ENCODE measurements around the gene TUBB6. TPM values are rescaled to one million over a fixed set of nuclear protein-coding genes. Genes with fewer than 3 reads are reported as not detected.

TUBB6 gene
- total RNA-seq, 1 experiment from 2014 or later = 33.5 TPM

DNA sequence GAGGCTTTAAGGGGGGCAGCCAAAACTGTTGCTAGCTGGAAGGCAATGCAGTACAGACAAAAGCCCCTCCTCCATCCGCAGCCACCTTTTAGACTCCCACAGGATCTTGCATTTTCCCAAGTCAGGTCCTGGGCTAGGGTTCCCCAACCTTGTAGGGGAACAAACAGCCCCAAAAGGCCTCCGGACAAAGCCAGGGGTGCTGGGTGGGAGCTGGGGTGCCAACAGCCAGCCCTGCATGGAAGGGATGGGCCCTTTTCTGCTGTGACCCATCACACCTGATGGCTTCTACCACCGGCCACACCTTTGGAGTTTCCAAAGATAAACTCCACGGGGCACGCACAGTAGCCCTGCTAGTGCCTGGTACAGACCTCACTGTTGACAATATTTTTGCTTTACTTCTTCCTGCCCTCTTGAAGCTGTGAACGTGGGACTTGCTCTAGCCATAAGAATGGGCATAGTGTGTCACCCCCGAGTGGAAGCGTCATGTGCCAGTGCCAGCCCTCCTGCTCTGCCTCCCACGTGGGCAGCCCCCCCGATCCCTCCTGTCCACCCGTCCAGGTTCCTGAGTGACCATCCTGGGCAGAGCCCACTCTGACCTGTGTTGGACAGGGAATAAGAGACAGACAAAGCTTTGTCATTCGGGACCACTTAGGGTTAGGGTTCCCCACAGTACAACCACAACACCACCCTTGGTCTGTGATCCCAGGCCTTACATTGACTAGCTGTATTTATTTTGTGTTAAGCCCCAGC, 18.8 kb downstream of the TUBB6 start:
- in situ Hi-C loops (cut with HindIII; ENCODE audit: low pct_unique_long_range_greater_than_20kb, low sequenced_read_pairs) = no loop called here
- DNase-seq (ENCODE audit: low read depth, low spot score) = no peak

DNA sequence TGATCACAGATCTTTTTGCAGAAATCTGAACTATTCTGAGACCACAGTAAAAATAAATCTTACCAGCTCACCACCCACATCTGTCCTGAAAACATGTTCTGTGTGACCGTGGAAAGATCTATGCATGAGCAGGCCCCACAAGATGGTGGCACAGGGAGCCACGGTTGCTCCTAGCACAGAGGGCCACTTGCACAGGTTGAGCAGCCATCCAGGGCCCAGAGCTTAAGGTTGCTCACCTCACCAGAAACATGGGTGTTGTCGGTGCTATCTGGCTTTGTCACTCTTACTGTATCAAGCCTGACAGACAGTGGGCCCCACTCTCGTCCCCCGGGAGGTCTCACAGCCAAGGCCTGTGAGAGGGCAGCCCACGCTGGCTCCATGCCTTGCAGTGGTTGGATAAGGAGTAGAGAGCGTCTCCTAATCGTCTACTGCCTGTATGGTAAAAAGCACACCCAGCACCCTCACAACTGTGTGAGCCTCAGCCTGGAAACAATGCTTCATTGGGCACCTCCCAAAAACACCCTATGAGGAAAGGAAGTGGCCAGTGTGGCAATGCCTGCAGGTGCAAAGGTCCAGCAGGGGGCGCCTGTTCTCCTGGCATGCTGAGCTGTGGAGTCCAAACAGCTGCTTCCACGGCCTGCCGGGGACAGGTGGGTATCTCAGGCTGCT, 19.6 kb downstream of the TUBB6 start:
- peak; percentile 87 for DNase-seq (ENCODE audit: low read depth, low spot score)
- in situ Hi-C loops (cut with HindIII; ENCODE audit: low pct_unique_long_range_greater_than_20kb, low sequenced_read_pairs) = no loop called here

DNA sequence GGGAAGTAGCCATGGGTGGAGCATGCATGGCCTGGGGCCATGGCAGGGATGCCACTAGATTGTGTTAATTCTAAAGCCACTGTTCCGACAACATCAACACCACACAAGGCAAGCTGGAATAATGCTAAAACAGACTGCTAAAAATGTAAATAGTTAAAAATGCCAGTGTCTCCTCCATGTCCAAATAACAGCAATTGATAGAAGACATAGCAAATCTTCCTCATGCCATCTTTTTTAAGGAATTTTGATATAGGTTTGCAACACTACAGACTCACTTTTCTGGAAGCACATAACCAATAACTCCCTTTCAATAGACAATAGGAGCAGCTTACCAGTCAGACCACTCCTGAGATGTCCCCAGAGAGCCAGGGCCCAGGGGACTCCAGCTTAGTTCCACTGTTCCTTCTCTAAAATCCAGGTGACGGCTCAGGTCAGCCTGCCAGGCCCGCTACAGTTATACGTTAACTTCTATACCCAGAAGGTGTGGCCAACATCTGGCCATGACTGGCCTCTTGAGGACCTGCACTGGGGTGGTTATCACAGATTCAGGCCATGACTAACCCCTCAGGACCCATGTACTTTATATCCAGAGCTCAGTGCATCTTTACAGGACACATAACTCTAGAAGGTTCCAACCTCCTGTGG, 20.3 kb downstream of the TUBB6 start:
- in situ Hi-C loops (cut with HindIII; ENCODE audit: low pct_unique_long_range_greater_than_20kb, low sequenced_read_pairs) = no loop called here
- DNase-seq (ENCODE audit: low read depth, low spot score) = no peak

DNA sequence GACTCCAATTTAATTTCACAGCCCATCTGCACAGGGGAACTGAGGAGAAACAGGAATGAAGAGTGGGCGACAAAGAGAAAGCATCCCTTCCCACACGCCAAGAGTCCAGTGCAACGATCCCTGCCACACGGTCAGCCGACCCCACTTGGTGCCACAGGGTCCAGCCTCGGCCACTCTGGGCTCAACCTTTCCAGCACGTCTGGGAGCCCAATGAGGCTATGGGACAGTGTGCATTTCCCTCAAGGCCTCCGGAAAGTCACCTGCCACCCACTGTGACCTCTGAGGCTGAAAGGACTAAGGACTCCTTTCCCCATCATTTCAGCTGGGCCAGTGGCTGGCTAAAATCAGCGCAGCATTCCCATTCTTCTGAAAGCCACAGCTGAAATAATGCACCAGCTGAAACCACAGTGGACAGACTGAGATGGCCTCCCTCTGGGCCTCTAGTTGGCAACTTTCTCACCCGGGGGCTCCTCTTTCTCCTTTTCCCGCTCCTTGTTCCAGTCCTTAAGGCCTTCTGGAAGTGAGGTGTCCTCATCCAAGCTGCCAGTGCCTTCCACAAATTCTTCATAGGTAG, 21.2 kb downstream of the TUBB6 start:
- DNase-seq (ENCODE audit: low read depth, low spot score) = no peak
- in situ Hi-C loops (cut with HindIII; ENCODE audit: low pct_unique_long_range_greater_than_20kb, low sequenced_read_pairs) = no loop called here

DNA sequence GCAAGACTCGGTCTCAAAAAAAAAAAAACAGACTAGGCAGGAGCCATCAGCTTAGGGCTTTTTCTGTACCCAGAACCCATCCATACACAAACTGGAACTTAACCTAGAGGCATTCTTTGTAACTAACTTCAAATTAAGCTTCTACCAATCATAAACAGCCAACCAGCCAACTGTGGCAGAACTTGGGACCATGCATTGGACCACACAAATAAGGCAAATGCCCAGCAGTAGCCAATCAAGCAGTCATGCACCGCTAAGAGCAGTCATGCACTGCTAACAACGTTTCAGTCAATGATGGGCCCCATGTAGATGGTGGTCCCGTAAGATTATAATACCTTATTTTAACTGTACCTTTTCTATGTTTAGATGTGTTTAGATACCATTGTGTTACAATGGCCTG, 22.7 kb downstream of the TUBB6 start:
- DNase-seq (ENCODE audit: low read depth, low spot score) = no peak
- in situ Hi-C loops (cut with HindIII; ENCODE audit: low pct_unique_long_range_greater_than_20kb, low sequenced_read_pairs) = no loop called here

DNA sequence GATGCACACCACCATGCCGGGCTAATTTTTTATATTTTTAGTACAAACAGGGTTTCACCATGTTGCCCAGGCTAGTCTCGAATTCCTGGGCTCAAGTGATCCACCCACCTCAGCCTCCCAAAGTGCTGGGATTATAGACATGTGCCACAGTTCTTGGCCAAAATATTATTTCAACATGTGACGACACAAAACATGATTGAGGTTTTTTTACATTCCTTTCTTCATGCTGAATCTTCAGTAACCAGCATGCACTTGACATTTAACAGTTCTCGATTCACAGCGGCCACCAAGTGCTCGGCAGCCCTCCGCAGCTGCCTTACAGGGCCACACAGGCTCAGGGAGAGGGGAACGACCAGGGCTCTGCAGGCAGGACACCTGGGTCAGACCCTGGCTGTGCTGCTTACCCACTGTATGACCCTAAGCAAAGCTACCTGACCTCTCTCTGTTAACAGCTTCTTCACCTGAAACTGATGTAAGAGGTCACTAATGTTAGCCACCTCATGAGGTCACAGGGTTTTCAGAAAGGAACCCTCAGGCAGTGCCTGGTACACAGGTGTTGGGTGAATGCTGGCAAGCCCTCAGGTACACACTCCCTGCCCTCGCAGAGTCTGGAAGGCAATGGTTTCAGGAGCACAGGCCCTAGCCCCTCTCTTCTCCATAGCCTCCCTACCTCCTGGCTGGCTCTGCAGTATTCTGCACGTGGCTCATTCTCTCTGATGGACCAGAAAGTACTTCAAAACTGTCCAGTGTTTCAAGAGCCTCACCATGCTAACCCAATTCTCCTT, 25.7 kb downstream of the TUBB6 start:
- in situ Hi-C loops (cut with HindIII; ENCODE audit: low pct_unique_long_range_greater_than_20kb, low sequenced_read_pairs) = no loop called here

DNA sequence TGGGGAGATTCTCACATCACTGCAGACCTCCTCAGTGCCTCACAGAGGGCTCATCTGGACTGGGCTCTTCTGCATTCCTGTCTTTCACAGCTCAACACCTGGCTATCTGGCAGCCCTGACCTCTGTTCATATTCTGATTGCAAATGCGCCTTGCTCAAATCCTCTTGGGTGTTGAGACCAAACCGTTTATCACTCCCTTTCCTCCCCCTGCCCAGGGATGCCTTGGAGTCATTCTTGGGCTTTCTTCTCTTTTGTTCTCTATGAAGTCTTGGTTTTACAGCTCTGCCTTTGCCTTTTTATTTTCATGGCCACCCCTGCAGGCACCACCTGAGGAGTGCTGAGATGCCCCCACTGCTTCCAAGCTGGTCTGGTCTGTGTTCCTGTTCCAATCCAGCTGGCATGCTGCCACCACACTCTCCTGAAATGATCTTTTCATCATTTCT, 26.3 kb downstream of the TUBB6 start:
- DNase-seq (ENCODE audit: low read depth, low spot score) = no peak
- in situ Hi-C loops (cut with HindIII; ENCODE audit: low pct_unique_long_range_greater_than_20kb, low sequenced_read_pairs) = no loop called here

More for the DNA sequence above, 25.7 kb downstream of the TUBB6 start:
- DNase-seq (ENCODE audit: low read depth, low spot score) = no peak

DNA sequence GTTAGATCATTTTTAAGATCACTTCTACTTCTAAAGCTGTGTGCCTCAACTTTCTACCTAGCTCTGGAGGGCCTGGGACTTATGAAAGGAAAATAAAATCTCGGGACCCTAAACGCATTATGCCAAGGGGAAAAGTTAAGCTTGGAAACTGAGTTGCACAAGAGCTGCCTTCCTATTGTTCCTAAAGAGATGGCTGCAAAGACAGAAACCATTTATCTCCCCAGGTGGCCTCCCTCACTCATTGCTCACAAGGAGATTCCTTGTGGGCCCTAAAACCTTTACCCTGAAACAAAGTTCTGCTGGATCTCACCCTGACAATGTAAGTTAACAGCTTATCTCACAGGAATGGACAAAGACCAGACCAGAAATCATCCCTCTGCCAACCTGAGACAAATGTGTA, 26.8 kb downstream of the TUBB6 start:
- in situ Hi-C loops (cut with HindIII; ENCODE audit: low pct_unique_long_range_greater_than_20kb, low sequenced_read_pairs) = no loop called here
- DNase-seq (ENCODE audit: low read depth, low spot score) = no peak

DNA sequence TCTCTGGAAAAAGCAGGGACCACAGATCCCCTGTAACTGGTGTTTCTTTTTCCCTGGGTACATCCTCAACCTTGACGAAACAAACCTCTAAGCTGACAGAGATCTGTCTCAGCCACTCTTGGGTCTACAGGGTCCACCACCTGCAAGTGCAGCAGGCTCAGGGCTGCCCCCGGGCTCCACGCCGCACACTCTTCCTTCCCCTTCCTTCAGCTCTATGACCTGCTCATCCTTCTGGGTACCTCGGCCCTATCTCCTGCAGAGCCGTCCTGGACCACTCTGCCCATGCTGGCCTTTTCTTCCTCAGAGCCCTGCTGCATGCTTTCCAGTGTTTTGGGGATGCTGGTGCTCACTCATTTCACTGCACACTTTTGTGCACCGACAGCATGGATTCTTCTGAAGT, 27.5 kb downstream of the TUBB6 start:
- no peak for DNase-seq (ENCODE audit: low read depth, low spot score)
- in situ Hi-C loops (cut with HindIII; ENCODE audit: low pct_unique_long_range_greater_than_20kb, low sequenced_read_pairs) = no loop called here

DNA sequence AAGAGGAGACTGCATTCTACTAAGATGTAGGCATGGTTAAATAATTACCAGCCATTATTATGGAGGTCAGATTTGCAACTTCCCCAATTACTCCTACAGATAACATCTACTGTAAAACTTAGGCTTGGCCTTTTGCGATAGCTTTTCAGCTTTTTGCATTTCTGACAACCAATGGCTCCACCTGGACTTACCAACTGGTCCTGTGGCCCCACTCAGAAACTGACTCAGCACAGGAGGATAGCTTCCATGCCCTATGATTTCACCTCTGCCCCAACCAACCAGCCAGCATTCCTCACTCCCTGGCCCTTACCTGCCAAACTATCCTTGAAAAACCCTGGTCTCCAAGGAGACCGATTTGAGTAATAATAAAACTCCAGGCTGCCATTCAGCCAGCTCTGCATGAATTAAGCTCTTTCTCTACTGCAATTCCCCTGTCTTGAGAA, 28.2 kb downstream of the TUBB6 start:
- DNase-seq (ENCODE audit: low read depth, low spot score) = no peak
- in situ Hi-C loops (cut with HindIII; ENCODE audit: low pct_unique_long_range_greater_than_20kb, low sequenced_read_pairs) = no loop called here

DNA sequence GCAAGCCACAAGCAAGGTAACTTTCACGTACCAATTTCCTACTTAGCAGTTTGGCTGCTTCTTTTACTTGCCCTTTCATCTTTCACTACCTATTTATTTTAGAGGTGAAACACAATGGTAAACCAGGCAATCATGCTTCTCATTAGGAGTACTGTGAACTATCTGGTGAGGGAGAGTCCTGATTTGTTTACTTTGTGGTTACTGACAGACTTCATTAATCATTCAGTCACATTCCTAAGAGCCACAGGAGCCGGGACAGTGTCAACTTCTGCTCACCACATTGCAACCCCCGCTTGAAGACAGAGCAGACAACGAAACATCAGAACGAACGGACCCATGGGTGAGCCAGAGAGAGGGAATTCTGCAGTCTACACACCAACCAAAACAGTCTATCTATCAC, 28.8 kb downstream of the TUBB6 start:
- in situ Hi-C loops (cut with HindIII; ENCODE audit: low pct_unique_long_range_greater_than_20kb, low sequenced_read_pairs) = no loop called here

DNA sequence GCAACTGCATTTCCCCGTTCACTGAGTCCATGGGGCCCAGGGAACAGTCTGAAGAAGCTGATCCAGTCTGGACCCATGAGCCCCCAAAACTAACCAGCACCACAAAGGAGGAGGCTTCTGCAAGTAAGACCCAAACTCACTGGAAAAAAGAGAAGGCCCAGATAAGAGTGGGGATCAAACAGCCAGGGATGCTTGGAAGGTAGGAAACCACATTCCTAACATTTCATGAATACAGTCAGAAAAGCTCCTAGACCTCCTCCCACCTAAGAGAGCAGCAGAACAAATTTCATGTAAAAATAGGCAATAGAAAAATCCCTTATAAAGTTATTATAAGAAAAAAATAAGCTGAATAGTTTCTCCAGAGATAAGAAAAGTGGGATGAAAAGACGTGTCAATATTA, 30.3 kb downstream of the TUBB6 start:
- in situ Hi-C loops (cut with HindIII; ENCODE audit: low pct_unique_long_range_greater_than_20kb, low sequenced_read_pairs) = no loop called here

More for the DNA sequence above, 28.8 kb downstream of the TUBB6 start:
- no peak for DNase-seq (ENCODE audit: low read depth, low spot score)

DNA sequence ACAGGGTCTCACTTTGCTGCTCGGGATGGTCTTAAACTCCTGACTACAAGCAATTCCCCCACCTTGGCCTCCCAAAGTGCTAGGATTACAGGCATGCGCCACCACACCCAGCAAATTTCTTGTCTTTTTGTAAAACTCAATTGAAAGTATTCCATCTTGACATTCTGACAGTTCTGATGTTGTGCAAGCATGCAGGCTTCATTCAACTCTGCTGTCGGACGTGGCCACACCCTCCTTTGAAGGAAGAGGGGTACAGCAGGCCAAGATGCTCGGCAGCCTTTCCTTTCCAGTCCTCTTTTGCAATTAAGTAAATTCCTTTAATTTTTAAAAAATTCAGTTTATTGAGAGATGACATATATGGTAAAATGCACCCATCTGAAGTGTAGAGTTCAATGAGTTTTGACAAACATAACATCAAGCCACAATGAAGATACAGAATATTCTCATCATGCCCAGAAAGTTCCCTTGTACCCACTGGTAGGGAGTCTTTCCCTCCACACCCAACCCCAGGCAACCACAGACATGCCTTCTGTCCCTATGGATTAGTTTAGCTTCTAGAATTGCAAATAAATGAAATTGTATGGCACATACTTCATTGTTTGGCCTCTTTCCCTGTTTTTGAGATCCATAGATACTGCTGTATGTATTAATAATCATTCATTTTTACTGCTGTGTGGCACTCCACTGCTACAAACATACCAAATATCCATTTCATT, 33.1 kb downstream of the TUBB6 start:
- DNase-seq (ENCODE audit: low read depth, low spot score) = no peak
- in situ Hi-C loops (cut with HindIII; ENCODE audit: low pct_unique_long_range_greater_than_20kb, low sequenced_read_pairs) = no loop called here

More for the DNA sequence above, 30.3 kb downstream of the TUBB6 start:
- no peak for DNase-seq (ENCODE audit: low read depth, low spot score)

DNA sequence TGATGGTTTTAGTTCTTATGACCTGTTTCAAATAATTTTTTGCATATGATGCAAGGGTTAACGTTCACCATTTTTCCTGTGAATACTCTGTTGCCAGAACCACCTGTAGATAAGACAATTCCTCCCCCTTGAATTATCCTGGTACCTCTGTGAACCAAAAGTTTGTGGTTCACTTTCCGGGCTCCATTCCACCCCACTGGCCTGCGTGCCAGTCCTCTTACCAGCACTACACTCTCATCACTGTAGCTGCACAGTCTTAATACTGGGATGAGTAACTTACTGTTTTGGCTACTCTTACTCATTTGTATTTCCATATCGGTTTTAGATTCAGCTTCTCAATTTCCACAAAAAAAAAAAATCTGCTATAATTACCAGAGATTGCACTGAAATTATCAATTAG, 34.6 kb downstream of the TUBB6 start:
- in situ Hi-C loops (cut with HindIII; ENCODE audit: low pct_unique_long_range_greater_than_20kb, low sequenced_read_pairs) = no loop called here
- no peak for DNase-seq (ENCODE audit: low read depth, low spot score)

DNA sequence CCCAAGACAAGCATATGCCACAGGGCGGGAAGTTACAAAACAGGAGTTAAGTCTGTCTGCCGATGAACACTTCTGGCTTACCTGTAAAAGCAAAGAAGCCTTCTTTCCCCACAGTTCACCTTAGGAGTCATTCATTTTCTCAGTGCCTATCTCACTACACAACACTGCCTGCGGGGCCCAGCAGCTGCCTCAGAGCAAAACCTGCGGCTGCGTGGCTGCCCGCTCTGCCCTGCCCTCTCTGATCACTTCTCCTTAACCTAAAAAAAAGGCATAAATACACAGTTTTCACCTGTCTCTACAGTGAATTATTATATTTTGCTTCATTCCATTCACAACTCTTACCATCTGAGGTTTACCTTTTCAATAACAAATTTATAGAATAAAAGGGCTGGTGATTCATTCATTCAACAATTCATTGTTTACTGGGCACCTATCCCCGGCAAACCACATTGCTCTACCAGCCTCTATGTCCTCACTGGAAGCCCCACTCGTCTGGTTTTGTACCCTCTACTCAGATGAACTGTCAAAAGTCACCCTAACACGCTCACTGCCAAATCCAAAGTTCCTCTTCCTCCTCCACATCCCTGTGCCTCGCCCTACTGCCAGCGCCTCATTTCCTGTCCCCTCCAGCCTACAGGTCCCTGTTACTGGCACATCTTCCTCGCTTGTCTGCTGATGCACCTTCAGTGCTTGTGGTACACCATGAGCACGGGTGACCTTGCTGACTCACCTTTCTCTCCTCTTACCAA, 37.6 kb downstream of the TUBB6 start:
- no peak for DNase-seq (ENCODE audit: low read depth, low spot score)
- in situ Hi-C loops (cut with HindIII; ENCODE audit: low pct_unique_long_range_greater_than_20kb, low sequenced_read_pairs) = no loop called here

DNA sequence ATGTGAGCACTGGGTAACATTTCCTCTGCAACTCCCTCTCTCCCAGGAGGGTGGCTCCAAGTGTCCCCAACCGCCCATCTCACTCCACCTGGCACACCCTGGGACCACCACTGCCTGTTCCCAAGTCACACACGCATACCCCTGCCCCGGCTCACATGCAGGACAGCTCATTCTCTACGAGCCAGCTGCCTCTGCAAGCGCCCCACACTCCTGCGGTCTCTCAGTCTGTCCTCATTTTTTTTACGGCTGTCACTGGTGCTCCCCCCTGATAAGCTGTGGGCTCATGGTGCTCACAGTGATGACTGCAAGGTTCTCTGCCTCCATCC, 38.2 kb downstream of the TUBB6 start:
- in situ Hi-C loops (cut with HindIII; ENCODE audit: low pct_unique_long_range_greater_than_20kb, low sequenced_read_pairs) = no loop called here
- DNase-seq (ENCODE audit: low read depth, low spot score) = no peak

DNA sequence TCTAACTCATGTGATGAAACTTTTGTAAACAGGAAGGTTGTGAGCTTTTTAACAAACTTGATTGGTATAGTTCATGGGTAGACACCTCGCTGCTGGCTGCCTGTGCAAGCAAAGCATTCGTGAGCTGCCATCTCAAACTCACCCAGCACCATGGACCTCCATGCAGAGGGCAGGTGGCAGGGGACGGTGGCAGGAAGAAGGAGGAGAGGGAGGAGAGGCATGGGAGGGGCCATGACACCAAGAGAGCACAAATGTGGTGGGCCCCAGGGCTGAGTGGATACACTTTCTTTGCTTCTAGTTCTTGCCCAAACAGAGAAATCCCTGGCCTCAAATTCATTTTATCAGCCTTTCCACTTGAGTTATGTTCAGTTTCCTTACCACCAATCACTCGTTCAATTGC, 39.9 kb downstream of the TUBB6 start:
- in situ Hi-C loops (cut with HindIII; ENCODE audit: low pct_unique_long_range_greater_than_20kb, low sequenced_read_pairs) = no loop called here
- no peak for DNase-seq (ENCODE audit: low read depth, low spot score)
